Epithelial cell of esophagus (primary cell): ENCODE measurements around the gene BCLAF3.
A peak's percentile ranks its signal among the peaks of the same experiment; 100 is the strongest.

Experiments used
- DNase-seq: peaks from one replicate; pipeline ENCODE4 v3.0.0; 2010; ENCODE audit warnings: low read depth
- H3K4me3 ChIP-seq: 2 replicates; pipeline ENCODE4 v1.5.1; 2011; ENCODE audit warnings: mild to moderate bottlenecking, low read length, control low read depth
- CTCF ChIP-seq: IDR thresholded peaks from 2 replicates; pipeline ENCODE4 v1.5.1; 2011; ENCODE audit warnings: low read depth, mild to moderate bottlenecking, low read length, control low read depth, inconsistent platforms; ENCODE audit not compliant: insufficient read depth; ENCODE audit errors: missing control alignments

Gene BCLAF3

GRCh38 chrX:19949340-19949739, 41.5 kb downstream of the BCLAF3 start:
- no peak for TF ChIP-seq CTCF
- no peak overlapping the region for H3K4me3 ChIP-seq
- DNase-seq = no peak

GRCh38 chrX:19947612-19948011, 43.2 kb downstream of the BCLAF3 start:
- H3K4me3 ChIP-seq = no peak overlapping the region
- no peak for TF ChIP-seq CTCF
- DNase-seq = peak; percentile 0
